T-helper 22 cell (primary cell): ENCODE measurements around the gene MTF1.

ENCODE experiments used
- DNase-seq: peaks from one replicate; pipeline ENCODE4 v3.0.0-alpha.2; 2020; ENCODE audit warnings: low read depth

Gene MTF1

GRCh38 chr1:37867784-37868183 lies 8.4 kb upstream of the MTF1 start:
- DNase-seq, result no peak

- no peak for DNase-seq
These were observed 7.1 kb upstream of the MTF1 start for GRCh38 chr1:37866491-37866890.

- DNase-seq, result no peak
These were observed 6.1 kb upstream of the MTF1 start for GRCh38 chr1:37865348-37866120.

GRCh38 chr1:37862330-37862729 lies 2.9 kb upstream of the MTF1 start:
- no peak for DNase-seq

- no peak for DNase-seq
These were observed 1.8 kb upstream of the MTF1 start for GRCh38 chr1:37861151-37861550.

- no peak for DNase-seq
These were observed 914 bp upstream of the MTF1 start for GRCh38 chr1:37860346-37860666.

GRCh38 chr1:37858931-37859506 lies 373 bp downstream of the MTF1 start:
- DNase-seq, result no peak

- no peak for DNase-seq
These were observed 5.0 kb downstream of the MTF1 start for GRCh38 chr1:37854406-37854805.

GRCh38 chr1:37853157-37853556 lies 6.2 kb downstream of the MTF1 start:
- no peak for DNase-seq

- no peak for DNase-seq
These were observed 7.6 kb downstream of the MTF1 start for GRCh38 chr1:37851782-37852210.

- DNase-seq, result no peak
These were observed 8.1 kb downstream of the MTF1 start for GRCh38 chr1:37851262-37851661.

- DNase-seq, result no peak
These were observed 8.9 kb downstream of the MTF1 start for GRCh38 chr1:37850352-37850955.

GRCh38 chr1:37849480-37849879 lies 9.9 kb downstream of the MTF1 start:
- DNase-seq, result no peak

- DNase-seq, result no peak
These were observed 12.6 kb downstream of the MTF1 start for GRCh38 chr1:37846647-37847339.

- DNase-seq, result no peak
These were observed 13.6 kb downstream of the MTF1 start for GRCh38 chr1:37845786-37846185.

GRCh38 chr1:37845049-37845646 lies 14.2 kb downstream of the MTF1 start:
- DNase-seq, result no peak

GRCh38 chr1:37844536-37844935 lies 14.9 kb downstream of the MTF1 start:
- DNase-seq, result no peak

GRCh38 chr1:37841652-37842051 lies 17.7 kb downstream of the MTF1 start:
- DNase-seq, result no peak

- DNase-seq, result no peak
These were observed 18.7 kb downstream of the MTF1 start for GRCh38 chr1:37840711-37841110.

- no peak for DNase-seq
These were observed 19.7 kb downstream of the MTF1 start for GRCh38 chr1:37839676-37840075.

- DNase-seq, result no peak
These were observed 22.6 kb downstream of the MTF1 start for GRCh38 chr1:37836788-37837187.

- no peak for DNase-seq
These were observed 27.6 kb downstream of the MTF1 start for GRCh38 chr1:37831809-37832208.

GRCh38 chr1:37831109-37831508 lies 28.3 kb downstream of the MTF1 start:
- no peak for DNase-seq
